ENCODE measurements around the gene SAMSN1. TPM values are rescaled to one million over a fixed set of nuclear protein-coding genes. Genes with fewer than 3 reads are reported as not detected.

Gene SAMSN1
- total and polyA plus RNA-seq, 2 of the 8 experiments (the other 6 are each of a cell fraction or from before 2014, with no cell fraction given), result 0.50 to 3.0 TPM

DNA sequence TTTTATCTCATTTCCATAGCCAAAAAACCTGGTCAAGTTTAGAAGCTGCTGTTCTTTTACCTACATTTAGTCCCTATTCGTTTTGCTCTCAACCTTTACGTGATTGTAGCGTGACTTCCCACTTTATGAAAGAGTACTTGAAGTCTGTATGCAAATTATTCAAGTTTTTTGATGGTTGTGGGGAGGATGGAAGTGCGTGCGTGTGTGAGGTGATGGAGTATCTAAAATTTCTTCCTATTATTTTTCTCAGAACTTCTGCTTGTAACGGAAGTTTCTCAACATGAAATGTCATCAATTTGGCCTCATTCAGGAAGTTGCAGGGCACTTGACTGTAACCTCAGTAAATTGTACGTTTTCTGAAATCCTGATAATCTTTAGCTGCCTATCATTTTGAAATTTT lies 64.0 kb downstream of the SAMSN1 start:
- H2BK5ac ChIP-seq (ENCODE audit: low read depth, low read length), result no peak overlapping the region
- no peak overlapping the region for H4K91ac ChIP-seq (replicated peaks; ENCODE audit: insufficient read length, low read length)
- H3K14ac ChIP-seq (ENCODE audit: insufficient read length), result no peak overlapping the region
- no peak overlapping the region for H2AK5ac ChIP-seq (ENCODE audit: low read depth, low read length)
- H3K4me2 ChIP-seq (ENCODE audit: insufficient read depth in 1 of 2, low read depth in 2 of 2, low read length in 2 of 2), result no peak overlapping the region
- no peak overlapping the region for H3K9ac ChIP-seq (replicated peaks in 1 of 4; ENCODE audit: extremely low read depth in 1 of 4, low read depth in 3 of 4, low read length in 3 of 4)
- FAIRE-seq (no peak), DNase-seq (ENCODE audit: low read depth in 1 of 2, low spot score in 2 of 2) (no peak)
- H3K23me2 ChIP-seq (ENCODE audit: low read depth, low read length), result no peaks in the 10 kb centered on the region
- H3K56ac ChIP-seq (replicated peaks; ENCODE audit: insufficient read length, low read depth, low read length), result no peak overlapping the region
- H3K18ac ChIP-seq (ENCODE audit: extremely low read depth, low read length), result no peak overlapping the region
- H3K36me3 ChIP-seq (ENCODE audit: control insufficient read depth in 2 of 4, insufficient read depth in 4 of 4, low read length in 3 of 4), result no peaks in the 10 kb centered on the region
- H3K79me2 ChIP-seq (ENCODE audit: control insufficient read depth in 1 of 2, insufficient read depth in 2 of 2, low read length in 2 of 2), result no peaks in the 10 kb centered on the region
- H4K20me1 ChIP-seq (replicated peaks in 1 of 2; ENCODE audit: control insufficient read depth in 1 of 2, insufficient read depth in 2 of 2, low read length in 2 of 2), result no peaks in the 10 kb centered on the region
- no peak overlapping the region for H2BK12ac ChIP-seq (ENCODE audit: low read depth, low read length)
- CTCF ChIA-PET (ENCODE audit: partially characterized antibody), result interaction anchor here (1.0 kb wide), 1 partner anchor 291 kb away, joined by 4 read pairs; no protein-coding TSS in a partner anchor
- H2AFZ ChIP-seq (ENCODE audit: low read length), result no peak overlapping the region
- H4K5ac ChIP-seq (ENCODE audit: insufficient read length, low read depth, low read length), result no peak overlapping the region
- H3K79me1 ChIP-seq (ENCODE audit: low read depth, low read length), result no peaks in the 10 kb centered on the region
- H3K9me3 ChIP-seq (ENCODE audit: insufficient read depth in 2 of 2, low read depth in 1 of 2, low read length in 1 of 2), result no peaks in the 10 kb centered on the region; a peak in 1 of 4 replicates
- no peak overlapping the region for H4K8ac ChIP-seq (ENCODE audit: extremely low read depth, insufficient read depth, low read length)
- WGBS, 2 experiments (ENCODE audit: extremely low coverage in 1 of 2, insufficient coverage in 1 of 2, insufficient read length in 1 of 2, insufficient replicate concordance in 2 of 2, low coverage in 1 of 2, low lambda C conversion rate in 2 of 2, missing lambda C conversion rate in 1 of 2), result 96 to 100% methylated on average over 2 to 7 of the region's 7 CpGs
- no peak overlapping the region for H3K23ac ChIP-seq (ENCODE audit: insufficient read length)
- no peak overlapping the region for H2BK15ac ChIP-seq (ENCODE audit: low read length)
- no peak overlapping the region for H2BK120ac ChIP-seq (replicated peaks; ENCODE audit: low read depth, low read length)
- H3K4ac ChIP-seq (replicated peaks; ENCODE audit: insufficient read length, low read depth, low read length), result no peak overlapping the region
- no peak overlapping the region for H3K27ac ChIP-seq (ENCODE audit: low read depth, low read length)
- no peak overlapping the region for H2BK20ac ChIP-seq (ENCODE audit: low read length)
- no peaks in the 10 kb centered on the region for H3K27me3 ChIP-seq (replicated peaks in 1 of 4; ENCODE audit: control insufficient read depth in 3 of 4, extremely low read depth in 1 of 4, insufficient read depth in 3 of 4, low read length in 3 of 4)
- no peak overlapping the region for H3K4me3 ChIP-seq (ENCODE audit: extremely low read depth in 1 of 4, insufficient read depth in 2 of 4, low read depth in 3 of 4, low read length in 4 of 4)
- no peaks in the 10 kb centered on the region for H3K4me1 ChIP-seq (replicated peaks in 1 of 4; ENCODE audit: control insufficient read depth in 3 of 4, insufficient read depth in 4 of 4, low read length in 3 of 4)
- POLR2A ChIA-PET (ENCODE audit: partially characterized antibody), result no interaction called here
- TF ChIP-seq CHD1 (IDR thresholded peaks at IDR 0.05; ENCODE audit: low read depth, low read length), result no peak
- TF ChIP-seq TEAD4 (IDR thresholded peaks at IDR 0.05; ENCODE audit: low read depth, low read length), result no peak
- no peak for TF ChIP-seq BACH1 (IDR thresholded peaks at IDR 0.05; ENCODE audit: low read length)
- no peak for TF ChIP-seq POU5F1 (IDR thresholded peaks at IDR 0.05; ENCODE audit: low read depth, low read length)
- TF ChIP-seq, protein P1, sequence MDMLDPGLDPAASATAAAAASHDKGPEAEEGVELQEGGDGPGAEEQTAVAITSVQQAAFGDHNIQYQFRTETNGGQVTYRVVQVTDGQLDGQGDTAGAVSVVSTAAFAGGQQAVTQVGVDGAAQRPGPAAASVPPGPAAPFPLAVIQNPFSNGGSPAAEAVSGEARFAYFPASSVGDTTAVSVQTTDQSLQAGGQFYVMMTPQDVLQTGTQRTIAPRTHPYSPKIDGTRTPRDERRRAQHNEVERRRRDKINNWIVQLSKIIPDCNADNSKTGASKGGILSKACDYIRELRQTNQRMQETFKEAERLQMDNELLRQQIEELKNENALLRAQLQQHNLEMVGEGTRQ (IDR thresholded peaks at IDR 0.05; ENCODE audit: low read length), result no peak
- no peak for TF ChIP-seq E2F6 (IDR thresholded peaks at IDR 0.05)
- no peak for TF ChIP-seq SUZ12 (IDR thresholded peaks at IDR 0.05; ENCODE audit: low read length)
- TF ChIP-seq KDM1A (IDR thresholded peaks at IDR 0.05; ENCODE audit: borderline replicate concordance, low read length), result no peak
- no peak for TF ChIP-seq GTF2F1 (IDR thresholded peaks at IDR 0.05; ENCODE audit: borderline replicate concordance, low read depth, low read length)
- no peak for TF ChIP-seq TCF12 (IDR thresholded peaks at IDR 0.05; ENCODE audit: low read depth, low read length)
- TF ChIP-seq SIN3A (conservative IDR thresholded peaks at IDR 0.05 in 1 of 2, IDR thresholded peaks at IDR 0.05 in 1 of 2; ENCODE audit: low read depth in 1 of 2, low read length in 2 of 2), result no peak
- TF ChIP-seq RBBP5 (IDR thresholded peaks at IDR 0.05; ENCODE audit: borderline replicate concordance, low read depth, low read length), result no peak
- no peak for TF ChIP-seq HDAC2 (IDR thresholded peaks at IDR 0.05; ENCODE audit: borderline replicate concordance in 1 of 2, low read depth in 2 of 2, low read length in 2 of 2)

All from H1 (cell line).